Activated CD8-positive, alpha-beta memory T cell treated with anti-CD3 and anti-CD28 coated beads, Interleukin-2, amount 50 U/mL, for 48 hours (primary cell): ENCODE data around the gene TMEM121B.

Experiments
- DNase-seq: peaks from one replicate; pipeline ENCODE4 v3.0.0-alpha.2; 2020

TMEM121B gene

DNA sequence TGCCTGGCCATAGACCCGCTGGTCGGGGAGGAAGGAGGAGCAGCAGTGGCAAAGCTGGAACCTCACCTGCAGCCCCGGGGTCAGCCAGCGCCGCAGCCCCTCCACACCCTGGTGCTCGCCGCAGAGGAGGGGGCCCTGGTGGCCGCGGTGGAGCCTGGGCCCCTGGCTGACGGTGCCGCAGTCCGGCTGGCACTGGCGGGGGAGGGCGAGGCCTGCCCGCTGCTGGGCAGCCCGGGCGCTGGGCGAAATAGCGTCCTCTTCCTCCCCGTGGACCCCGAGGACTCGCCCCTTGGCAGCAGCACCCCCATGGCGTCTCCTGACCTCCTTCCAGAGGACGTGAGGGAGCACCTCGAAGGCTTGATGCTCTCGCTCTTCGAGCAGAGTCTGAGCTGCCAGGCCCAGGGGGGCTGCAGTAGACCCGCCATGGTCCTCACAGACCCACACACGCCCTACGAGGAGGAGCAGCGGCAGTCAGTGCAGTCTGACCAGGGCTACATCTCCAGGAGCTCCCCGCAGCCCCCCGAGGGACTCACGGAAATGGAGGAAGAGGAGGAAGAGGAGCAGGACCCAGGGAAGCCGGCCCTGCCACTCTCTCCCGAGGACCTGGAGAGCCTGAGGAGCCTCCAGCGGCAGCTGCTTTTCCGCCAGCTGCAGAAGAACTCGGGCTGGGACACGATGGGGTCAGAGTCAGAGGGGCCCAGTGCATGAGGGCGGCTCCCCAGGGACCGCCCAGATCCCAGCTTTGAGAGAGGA, 11.9 kb downstream of the TMEM121B start:
- DNase-seq = no peak

DNA sequence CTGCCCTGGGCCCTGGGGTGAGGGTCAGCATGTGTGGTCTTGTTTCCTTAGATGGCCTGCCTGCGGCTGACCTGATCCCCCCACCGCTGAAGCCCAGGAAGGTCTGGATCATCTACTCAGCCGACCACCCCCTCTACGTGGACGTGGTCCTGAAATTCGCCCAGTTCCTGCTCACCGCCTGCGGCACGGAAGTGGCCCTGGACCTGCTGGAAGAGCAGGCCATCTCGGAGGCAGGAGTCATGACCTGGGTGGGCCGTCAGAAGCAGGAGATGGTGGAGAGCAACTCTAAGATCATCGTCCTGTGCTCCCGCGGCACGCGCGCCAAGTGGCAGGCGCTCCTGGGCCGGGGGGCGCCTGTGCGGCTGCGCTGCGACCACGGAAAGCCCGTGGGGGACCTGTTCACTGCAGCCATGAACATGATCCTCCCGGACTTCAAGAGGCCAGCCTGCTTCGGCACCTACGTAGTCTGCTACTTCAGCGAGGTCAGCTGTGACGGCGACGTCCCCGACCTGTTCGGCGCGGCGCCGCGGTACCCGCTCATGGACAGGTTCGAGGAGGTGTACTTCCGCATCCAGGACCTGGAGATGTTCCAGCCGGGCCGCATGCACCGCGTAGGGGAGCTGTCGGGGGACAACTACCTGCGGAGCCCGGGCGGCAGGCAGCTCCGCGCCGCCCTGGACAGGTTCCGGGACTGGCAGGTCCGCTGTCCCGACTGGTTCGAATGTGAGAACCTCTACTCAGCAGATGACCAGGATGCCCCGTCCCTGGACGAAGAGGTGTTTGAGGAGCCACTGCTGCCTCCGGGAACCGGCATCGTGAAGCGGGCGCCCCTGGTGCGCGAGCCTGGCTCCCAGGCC, 12.7 kb downstream of the TMEM121B start:
- DNase-seq = no peak

DNA sequence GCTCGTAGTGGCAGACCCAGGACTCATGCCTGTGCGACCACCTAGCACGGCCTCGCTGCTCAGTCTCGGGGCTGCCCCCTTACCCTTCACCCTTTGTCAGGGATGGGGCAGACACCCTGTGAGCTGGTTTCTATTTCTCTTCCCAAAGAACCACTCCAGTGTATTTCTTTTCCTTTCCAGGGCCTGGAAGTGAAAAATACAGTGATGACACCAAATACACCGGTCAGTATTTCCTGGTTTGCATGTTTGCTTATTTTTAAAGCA, 13.7 kb downstream of the TMEM121B start:
- no peak for DNase-seq

DNA sequence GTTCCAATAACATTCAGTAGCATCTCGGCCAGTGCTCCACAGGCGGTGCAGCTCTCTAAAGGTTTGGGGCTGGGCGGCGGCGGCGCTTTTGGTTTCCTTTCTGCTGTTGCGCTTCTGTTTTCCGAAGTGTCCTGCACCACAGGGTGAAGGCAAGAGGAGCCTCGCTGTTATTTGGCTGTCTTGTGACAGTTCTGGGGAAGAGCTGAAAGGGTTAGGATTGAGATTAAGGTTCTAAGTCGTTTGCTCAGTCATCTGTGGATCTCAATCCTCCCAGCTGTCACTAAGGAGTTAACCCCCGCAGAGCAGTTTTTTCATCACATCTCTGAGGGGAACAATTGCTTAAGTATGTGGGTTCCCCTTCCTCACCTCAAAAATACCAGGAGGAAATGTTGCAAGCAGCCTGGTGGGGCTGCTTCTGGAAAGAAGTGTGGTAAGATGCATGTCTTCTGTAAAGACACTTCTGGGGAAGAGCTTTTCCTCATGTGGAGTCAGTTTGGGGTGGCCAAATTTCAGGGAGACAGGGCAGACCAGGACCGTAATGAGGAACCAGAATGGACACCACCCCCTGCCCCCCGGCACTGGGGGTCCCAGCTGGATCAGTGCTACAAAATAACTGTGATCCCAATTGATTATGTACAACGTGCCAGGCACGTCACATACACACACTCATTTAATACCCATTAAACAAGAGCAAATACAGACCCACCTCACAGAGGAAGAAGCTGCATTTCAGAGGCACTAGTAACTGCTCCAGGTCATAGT, 14.2 kb downstream of the TMEM121B start:
- DNase-seq = no peak

DNA sequence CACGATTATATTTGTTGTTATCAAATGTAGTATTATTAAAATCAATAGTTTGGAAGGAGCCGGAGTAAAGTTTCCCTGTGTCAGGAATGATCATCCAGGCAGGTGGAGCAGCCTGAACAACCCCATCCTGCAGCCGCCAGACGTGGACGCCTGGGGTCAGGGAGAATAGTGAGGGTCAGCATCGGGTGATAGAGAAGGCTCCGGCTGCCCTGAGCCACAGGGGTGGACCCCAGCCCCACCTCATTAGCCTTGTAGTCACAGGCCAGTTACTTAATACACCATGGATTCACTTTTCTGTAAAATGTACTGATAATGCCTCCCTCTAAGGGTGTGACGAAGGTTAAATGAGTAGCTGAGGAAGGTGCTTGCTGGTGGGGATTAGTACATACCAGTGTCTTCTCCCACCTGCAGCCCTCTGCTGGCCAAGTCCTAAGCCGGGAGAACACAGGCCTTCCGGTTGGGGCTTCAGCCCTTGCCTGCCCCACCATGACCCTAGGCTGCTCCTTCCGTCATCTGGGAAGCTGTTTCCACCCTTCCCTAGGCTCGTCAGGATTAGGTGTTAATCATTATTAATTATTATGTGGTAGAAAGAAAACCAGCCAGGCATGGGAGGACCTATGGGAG, 14.9 kb downstream of the TMEM121B start:
- no peak for DNase-seq

DNA sequence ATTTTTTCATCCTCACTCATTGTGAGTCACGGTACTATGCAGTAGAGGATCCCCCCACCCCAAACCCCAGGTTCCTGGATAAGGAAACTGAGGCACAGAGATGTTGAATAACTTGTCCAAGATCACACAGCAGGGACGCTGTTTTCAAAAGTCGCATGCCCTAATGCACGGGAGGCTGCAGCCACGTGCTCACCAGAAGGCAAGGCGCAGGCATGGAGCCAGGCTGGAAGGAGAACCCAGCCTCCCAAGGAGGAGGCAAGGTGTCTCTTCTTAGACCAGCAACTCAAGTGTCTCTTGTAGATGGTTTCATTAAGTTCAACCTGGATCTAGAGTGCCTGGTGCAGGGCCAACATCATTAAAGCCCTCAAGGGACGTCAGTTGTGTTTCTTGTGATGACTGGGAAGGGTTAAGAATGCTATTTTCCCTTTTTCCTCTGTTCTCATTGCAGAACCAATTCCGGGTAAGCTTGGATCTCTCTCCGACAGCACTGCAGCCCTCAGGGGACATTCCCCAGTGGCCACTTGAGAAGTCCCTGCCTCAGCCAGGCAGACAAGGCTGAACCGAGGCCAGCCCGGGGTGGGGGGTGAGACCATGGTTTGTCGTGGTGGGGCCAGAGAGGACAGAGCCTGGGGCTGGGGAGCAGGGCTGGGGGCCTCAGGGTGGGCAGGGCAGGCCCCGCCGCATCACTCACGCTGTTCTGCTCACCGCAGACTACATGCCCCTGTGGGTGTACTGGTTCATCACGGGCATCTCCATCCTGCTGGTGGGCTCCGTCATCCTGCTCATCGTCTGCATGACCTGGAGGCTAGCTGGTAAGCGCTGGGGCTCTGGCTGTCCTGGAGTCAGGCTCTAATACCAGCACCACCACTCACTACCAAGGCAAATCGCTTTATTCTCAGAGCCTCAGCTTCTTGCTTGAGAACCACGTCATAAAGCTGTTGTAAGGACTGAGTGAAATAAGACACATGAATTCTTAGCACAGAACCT, 15.7 kb downstream of the TMEM121B start:
- DNase-seq = no peak

DNA sequence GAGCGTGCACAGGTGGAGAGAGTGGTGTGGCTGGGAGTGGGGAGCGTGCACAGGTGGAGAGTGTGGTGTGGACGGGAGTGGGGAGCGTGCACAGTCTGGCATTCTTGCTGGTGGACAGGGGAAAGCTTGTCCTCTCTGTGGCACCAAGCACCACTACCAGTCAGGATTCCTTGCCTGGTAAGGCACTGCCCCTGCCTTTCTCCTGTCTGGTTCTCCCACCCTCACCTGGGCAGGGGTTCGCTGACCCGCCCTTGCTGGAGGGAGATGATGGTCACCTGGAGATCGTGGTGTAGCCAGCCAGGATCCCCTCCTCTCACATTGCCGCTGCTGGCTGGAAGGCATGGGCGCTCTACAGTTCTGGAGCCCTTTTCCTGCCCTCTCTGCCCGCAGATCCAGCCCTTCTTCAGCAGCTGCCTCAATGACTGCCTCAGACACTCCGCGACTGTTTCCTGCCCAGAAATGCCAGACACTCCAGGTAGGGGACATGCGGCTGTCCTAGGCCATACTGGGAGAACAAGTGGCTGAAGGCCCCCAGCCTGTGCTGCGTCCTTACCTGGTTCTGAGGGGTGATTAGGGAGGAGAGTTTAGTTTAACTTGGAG, 16.7 kb downstream of the TMEM121B start:
- DNase-seq = no peak

DNA sequence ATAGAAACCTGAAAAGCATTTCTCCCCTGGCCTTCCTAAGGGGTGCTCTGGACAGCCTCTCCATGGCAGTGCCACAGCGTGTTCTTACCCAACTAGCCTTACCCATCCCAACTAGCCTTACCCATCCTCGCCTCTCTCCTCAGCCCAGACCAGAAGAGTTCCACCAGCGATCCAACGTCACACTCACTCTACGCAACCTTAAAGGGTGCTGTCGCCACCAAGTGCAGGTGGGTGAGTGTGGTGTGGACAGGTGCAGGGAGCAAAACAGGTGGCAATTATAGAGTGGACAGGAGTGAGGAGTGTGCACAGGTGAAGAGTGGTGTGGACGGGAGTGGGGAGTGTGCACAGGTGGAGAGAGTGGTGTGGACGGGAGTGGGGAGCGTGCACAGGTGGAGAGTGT, 17.8 kb downstream of the TMEM121B start:
- DNase-seq = no peak

DNA sequence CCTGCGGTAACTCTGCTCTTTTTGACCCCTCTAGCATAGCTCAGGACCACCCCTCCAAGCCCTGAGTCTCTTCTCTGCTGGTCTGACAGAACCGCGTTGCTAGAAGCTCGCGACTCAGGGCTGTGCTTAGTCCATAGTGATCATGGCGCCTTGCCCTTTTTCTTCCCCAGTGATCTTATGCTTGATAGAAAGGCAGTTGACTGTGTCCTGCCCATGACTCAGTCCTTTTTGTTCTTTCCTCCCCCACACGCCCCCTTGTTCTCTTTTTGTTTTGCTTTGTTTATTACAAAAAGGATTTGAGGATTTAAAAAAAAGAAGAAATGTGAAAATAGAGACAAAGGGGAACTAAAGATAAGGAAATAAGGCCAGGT, 18.9 kb downstream of the TMEM121B start:
- DNase-seq = no peak

DNA sequence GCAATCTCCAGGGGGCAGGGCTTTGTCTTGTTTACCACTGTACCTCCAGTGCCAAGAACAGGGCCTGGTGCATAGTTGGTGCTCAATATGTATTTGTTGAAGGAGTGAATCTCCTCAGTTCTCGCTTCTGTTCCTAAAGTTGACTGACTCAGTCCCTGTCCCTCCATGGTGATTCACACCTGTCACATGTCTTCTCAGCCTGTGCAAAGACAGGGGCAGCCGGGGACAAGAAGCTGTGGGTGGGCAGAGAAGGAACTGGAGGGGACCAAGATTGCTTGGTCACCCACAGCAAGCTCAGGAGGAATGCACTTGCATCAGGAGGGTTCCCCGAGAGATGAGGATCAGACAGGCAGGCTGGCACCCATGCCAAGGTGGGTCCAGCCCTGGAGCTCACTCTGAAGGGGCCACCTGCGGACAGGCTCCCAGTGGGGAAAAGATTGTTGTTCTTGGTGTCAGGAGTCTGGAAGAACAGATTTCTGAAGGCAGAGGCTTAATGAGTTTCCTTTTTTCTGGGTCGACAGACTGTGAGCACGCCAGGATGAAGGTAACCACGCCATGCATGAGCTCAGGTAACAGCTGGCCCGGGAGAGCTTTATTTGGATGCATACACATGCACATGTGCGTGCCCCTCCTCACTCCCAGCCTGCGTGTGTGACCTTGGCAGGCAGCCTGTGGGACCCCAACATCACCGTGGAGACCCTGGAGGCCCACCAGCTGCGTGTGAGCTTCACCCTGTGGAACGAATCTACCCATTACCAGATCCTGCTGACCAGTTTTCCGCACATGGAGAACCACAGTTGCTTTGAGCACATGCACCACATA, 19.5 kb downstream of the TMEM121B start:
- DNase-seq = no peak

DNA sequence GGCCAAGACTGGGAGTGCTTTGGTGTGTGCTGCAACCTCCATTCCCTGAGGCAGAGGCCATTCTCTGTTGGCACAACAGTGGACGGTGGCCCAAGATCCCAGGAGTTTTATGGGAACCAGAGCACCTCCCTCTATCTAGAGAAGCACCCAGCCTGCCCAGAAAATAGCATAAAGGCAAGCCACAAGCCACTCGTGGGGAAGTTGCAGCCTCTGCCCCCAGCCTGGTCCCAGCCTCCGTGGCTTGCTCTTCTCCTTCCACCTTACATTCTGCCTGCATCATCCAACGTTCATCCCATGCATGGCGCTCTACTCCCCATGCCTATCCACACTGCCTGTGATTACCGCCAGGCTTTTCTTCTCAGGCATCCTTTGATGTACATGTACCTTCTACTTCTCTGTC, 20.5 kb downstream of the TMEM121B start:
- no peak for DNase-seq

DNA sequence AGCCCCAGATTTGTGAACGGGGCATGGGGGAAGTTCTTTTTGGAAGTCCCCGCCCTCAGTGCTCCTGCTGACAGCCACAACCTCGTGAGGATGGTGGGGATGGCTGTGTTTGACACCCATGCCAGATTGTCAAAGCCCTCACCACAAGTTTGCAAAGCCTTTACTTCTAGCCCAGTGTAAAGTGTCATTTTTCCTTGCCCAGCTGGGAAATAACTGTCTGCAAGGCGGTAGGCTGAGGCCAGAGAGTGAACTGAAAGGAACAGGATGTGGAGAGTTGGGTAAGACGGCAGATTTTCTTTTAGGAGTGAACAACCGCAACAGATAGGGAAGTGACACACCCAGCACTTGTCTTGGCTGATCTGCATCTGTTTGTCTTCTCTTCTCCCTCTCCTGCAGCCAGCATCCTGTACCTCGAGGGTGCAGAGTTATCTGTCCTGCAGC, 22.8 kb downstream of the TMEM121B start:
- no peak for DNase-seq

DNA sequence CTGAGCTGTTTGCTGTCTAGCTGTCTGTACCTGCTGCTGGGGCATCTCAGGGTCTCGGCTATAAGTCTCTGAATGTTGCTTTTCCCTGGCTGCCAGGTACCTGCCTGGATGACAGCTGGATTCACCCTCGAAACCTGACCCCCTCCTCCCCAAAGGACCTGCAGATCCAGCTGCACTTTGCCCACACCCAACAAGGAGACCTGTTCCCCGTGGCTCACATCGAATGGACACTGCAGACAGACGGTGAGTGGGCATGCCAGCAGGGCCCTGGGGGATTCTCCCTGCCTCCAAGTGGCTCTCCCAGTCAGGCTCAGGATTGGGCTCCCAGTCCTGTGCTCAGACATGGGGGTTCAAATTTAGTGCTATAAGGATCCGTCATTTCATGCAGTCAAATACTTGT, 23.5 kb downstream of the TMEM121B start:
- no peak for DNase-seq

DNA sequence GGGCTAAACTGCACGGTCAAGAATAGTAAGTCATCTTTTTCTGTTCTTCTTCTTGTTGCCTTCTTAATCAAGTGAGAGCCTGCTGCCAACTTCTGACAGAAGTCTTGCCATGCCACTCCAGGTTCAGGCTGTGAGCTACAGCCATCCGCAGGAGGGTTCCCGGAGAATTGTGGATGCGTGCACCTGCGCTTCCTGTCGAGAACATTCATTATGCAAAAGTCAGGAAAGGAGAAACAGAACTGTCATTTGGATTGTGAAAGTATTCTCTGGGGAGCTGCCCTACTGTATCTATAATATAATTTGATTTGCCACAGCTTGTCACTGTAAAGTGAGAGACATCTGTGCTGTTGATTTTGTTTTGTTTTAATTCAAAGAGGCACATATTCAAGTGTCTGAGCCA, 24.1 kb downstream of the TMEM121B start:
- peak; percentile 18 for DNase-seq

DNA sequence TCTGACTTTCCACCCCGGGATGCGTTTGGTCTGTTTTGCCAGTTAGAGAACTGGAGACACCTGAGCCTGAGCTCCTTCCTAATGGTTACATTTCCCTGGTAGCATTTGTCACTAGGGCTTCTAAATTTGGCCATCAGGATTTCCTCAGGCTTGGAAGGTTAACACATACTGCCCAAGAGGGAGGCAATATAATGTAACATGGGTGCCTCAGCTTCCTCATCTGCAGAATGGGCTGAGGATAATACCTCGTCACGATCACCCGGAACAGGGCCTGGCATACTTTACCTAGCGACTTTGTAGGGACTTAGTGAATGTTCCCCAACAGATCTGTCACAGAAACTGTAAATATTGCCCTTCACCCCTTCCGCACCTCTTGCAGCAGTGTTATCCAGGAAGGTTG, 25.1 kb downstream of the TMEM121B start:
- DNase-seq = no peak

DNA sequence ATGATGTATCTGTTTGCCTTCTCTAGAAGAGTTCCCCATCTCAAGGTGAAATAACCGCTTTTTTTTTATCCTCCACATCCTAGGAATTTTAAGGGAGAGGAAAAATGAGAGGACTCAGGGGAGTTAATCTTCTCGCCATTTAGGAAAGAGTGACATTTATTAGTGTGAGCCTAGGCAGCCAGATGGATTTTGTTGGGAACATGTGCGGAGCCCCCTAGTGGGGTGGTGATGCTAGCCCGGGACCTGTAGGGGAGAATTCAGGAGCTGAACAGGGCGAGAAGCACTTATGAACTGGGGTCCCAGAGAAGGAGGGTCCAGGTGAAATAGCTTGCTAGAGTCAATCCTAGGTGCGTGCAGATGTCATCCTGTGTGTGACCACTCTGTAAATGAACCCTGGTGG, 25.6 kb downstream of the TMEM121B start:
- DNase-seq = peak; percentile 28

DNA sequence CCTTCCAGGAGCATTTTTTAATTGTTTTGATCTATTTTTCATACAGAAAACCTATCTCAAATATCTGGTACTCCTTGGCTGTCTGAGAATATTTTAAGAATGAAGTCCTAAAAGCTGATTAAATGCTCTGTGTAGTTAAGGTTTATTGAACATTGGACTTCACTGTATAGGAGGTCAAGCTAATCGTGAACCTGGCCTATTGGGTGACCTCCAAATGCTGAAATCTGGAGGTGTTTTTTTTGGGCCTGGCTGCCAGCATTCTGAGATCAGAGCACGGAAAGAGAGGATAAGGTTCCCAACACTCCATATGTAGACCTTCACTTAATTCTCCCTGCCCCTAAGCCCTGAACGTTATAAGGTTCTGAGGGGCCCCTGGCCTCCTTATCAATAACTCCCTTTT, 28.1 kb downstream of the TMEM121B start:
- peak; percentile 23 for DNase-seq

DNA sequence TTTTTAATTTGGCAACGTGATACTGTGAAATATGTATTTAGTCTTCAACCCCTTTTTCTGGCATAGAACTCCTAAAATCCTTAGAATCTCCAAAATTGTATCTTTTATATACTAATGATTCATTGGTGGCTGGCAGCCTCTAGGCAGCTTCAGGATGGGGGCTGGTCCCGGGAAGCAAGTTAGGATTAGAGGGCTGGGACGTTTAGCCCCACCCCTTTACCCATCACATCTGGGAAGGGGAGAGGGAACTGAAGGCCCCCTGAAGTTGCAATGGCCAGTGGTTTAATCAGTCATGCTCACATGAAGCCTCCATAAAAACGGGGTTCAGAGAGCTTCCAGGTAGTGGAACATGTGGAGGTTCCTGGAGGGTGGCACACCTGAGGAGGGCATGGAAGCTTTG, 29.3 kb downstream of the TMEM121B start:
- peak; percentile 32 for DNase-seq

DNA sequence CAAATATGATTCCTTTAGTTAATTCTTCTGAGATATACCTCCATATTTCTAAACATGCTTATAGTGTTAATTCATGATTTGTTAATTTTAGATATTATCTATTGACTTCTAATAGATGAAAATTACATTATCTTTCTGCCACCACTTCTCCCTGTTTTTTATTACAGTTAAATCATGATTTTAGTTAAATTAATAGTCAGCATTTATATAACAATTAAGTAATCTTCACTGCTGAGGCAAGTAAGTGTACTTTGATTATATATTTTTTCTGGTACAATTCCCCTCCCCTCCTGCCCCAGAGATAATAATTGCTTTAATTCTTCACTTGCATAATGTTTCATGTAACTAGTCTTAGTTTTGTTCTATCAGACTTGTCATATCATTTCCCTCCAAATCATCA, 30.6 kb downstream of the TMEM121B start:
- DNase-seq = no peak

DNA sequence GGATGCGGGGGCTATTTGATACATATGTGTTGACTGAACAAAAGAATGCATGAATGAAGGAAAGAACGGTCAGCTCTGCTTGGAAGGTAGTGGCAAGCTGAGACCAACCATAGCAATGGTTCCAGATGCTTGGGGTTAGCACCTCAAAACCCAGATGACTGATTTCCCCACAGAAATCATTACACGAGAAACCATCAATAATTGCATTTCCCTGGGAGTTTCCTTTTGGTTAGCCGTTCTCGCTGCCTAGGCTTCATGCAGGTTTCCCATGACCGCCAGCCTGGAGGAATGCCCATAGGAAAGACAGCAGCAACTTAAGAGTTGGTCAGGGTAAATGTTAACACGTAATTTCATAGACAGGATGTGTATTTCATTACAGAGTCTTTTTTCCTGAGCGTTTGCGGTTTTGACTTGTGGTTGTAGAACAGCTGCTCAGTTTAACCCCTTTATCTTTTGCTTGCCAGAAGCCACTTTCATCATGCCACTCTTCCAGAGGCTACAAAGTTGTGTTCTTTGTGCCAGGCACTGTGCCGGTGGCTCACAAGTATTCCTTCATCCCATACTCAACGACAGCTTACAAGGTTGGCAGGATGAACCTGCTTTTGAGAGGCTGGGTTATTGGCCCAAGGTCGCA, 33.5 kb downstream of the TMEM121B start:
- peak; percentile 71 for DNase-seq
